A204.1 (cell line): ENCODE results near the gene LYPD3.

Experiments used
- FAIRE-seq: peaks from 2 replicates; lab custom pipeline; 2012; peaks lifted over from hg19 to GRCh38; lab: Jason Lieb, UNC

The LYPD3 gene

GRCh38 chr19:43485951-43486350 lies 20.5 kb upstream of the LYPD3 start:
- no peak for FAIRE-seq

DNA sequence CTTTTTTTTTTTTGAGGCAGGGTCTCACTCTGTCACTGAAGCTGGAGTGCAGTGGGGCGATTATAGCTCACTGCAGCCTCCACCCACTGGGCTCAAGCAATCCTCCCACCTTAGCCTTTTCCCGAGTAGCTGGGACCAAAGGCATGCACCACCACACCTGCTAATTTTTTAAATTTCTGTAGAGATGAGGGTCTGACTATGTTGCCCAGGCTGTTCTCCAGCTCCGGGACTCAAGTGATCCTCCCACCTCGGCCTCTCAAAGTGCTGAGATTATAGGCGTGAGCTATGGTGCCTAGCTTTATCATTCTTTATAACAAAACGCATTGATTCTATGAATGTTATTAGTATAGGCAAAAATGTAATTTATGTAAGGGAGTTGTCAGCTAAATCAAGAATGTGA lies 17.9 kb upstream of the LYPD3 start:
- FAIRE-seq: no peak

- no peak for FAIRE-seq
Measured at GRCh38 chr19:43482193-43482592, 16.8 kb upstream of the LYPD3 start.

DNA sequence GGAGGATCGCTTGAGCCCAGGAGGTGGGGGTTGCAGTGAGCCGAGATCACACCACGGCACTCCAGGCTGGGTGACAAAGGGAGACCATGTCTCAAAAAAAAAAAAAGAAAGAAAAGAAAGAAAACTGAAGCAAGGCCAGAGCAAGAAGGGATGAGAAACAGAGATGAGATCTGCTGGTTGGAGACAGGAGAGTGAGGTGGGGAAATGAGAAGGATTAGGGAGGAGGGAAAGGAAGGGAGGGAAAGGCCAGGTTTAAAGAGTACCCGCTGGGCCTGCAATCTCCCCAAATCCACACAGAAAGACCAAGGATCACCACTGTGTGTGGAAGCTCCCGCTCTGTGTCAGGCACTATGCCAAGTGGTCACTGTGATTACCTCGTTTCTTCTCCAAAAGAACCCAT lies 16.3 kb upstream of the LYPD3 start:
- no peak for FAIRE-seq

DNA sequence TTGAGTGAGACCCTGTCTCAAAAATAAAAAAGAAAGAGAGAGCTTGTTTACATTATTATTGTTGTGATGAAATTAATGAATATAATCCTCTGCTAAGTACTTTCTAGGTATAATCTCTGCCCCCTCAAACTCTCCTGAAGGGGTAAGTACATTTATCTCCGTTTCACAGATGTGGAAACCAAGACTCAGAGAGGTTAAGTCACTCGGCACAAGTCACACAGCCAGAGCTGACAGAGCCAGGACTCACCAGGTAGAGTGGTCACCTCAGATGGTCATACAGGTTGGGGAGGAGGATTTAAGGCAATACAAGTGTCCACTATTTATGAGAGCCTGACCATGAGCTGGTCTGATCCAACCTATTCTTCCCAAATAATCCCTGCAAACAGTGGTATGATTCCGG lies 15.2 kb upstream of the LYPD3 start:
- FAIRE-seq: no peak

- no peak for FAIRE-seq
Measured at GRCh38 chr19:43479961-43480561, 14.7 kb upstream of the LYPD3 start.

DNA sequence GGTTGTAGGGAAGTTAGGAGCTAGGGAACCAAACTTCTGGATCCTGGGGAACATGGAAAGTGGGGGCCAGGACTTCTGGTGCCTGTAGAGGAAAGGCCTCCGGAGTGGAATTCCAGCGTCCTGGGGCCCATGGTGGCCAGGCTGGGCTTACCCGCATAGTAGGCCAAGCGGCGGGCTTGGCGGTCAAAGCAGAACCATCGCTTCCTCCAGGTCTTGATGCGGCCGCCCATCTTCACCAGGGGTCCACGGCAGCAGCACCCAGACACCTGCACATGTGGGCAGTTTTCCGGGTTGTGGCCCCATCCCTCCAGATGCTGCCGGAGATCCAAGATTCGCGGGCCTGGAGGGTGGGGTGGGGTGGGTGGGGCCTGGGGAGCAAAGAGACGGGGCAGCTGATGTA lies 13.8 kb upstream of the LYPD3 start:
- FAIRE-seq: no peak

- FAIRE-seq: no peak
Measured at GRCh38 chr19:43478323-43478722, 12.9 kb upstream of the LYPD3 start.

DNA sequence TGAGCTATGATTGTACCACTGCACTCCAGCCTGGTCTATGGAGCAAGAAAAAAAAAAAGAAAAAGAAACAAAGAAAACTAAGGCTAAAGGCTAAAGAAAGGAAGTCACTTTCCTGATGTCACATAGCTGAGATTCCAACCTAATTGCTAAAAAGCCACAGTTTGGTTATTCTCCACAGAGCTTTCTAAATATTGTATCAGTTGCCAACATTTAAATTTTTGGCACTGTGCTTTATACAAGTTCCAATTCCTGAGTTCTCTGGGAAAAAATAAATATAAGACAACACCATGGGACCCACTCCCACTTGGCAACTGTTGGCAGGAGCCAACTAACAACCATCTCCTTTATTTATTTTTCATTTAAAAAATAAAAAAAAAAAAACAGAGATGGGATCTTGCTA lies 11.2 kb upstream of the LYPD3 start:
- no peak for FAIRE-seq

DNA sequence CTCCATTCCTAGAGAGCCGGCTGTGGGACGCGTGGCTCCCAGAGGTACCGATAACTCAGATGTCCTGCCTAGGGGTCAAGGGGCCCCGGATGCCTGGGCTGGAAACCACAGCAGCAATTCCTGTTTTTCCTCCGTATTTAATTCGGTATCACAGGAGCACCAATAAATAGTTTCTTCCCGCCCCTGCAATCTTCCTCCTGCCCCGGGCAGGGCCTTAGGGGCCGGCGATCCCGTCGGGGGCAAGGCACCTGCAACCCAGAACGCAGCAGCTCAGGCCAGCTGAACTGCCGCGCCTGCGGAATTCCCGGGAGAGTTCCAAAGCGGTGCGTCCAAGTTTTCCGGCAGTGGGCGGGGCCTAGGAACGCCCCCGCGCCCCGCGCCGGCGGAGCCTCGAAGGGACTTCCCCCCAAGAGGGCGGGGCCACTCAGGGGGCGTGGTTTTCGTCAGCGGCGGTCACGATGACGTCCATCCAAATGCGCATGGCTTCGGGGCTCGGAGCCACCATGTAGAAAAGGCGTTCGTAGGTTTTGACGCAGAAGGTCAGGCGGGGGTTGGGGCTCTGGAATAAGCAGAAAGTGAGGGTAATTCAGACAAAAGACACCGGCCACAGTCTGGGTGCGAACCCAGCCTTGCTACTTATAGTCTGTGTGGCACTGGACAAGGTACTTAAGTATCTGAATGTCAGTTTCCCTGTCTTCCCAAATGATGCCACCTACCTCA lies 9.7 kb upstream of the LYPD3 start:
- no peak for FAIRE-seq

GRCh38 chr19:43474487-43474886 lies 9.1 kb upstream of the LYPD3 start:
- FAIRE-seq: no peak

DNA sequence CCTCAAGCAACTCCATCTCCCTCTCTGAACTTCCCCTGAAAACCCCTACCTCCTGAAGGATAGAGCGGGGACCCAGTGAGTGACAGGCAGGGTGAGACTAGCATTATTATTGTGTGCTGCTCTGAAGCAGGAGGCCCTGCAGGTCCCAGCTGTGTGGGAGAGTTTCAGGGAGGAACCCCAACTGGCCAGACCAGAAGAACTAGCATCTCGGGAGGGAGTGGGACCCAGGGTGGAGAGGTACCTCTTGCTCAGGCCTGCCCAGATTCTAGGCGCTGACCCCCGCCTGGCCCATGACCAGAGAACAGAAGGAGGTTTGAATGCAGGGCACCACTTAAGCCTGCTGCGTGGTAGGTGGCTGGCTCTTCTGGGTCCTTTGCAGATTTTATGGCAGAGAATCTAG lies 5.7 kb upstream of the LYPD3 start:
- no peak for FAIRE-seq

DNA sequence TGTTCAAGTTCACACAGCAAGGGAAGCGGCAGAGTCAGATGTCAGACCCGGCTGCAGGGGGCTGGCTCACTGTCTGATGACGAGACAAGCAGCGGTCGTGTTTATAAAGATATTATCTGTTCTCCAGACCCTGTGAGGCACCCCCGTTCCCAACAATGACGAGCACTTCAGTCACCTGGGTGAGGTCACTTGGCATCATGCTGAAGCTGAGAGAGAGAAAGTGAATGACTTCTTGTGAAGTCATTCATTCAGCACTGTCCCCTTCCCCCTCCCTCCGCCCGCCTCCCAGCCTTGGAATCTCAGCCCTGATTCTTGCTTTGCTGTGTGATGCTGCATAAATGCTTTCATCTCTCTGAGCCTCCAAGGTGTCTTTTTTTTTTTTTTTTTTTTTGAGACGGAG lies 4.9 kb upstream of the LYPD3 start:
- FAIRE-seq: no peak

GRCh38 chr19:43469160-43469480 lies 3.7 kb upstream of the LYPD3 start:
- FAIRE-seq: no peak

DNA sequence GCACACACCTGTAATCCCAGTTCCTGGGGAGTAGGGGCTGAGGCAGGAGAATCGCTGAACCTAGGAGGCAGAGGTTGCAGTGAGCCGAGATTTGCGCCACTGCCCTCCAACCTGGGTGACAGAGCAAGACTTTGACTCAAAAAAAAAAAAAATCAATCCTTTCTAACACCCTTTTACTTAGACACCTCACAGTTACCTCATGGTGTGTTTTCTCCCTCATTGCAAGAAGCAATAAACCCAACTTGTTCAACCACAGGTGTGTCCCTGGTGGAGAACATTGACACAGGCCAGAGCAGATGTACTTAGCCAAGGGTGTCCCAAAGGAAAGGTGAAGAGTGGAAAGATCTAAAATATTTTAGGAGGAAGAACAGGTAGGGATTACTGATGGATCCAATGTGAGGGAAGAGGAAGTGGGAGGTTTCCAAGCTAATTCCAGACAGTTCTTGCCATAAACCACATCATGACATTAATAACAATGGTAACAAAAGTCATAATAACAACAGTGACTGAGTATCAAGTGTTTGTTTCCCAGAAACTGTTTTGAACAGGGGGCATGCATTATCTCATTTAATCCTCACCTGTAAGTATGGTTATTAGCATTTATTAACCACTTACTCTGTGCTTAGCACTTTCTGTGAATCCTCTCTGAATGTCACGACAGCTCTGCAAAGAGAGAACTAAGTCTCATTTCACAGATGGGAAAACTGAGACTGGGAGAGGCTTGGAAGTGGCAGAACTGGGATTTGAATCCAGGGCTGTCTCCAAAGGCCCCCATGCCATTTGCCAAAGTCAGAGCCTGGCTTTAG lies 3.1 kb upstream of the LYPD3 start:
- no peak for FAIRE-seq

GRCh38 chr19:43467730-43468129 lies 2.3 kb upstream of the LYPD3 start:
- FAIRE-seq: no peak

DNA sequence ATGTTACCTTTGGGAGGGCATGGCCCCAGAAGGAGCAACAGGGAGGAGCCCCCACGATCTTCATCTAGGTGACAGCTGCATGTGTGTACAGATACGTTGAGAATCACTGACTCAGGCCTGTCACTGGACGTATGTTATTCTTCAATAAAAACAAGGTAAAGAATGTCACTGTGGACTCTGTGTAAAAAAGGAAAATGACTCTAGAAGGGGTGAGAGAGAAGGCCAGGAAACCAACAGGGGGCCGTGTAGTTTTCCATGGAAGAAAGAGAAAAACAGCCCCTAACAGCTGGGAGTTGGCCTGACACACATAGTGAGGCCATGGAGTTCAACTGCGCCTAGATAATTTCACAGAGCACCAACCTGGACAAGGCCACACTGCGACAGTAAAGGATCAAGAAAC lies 1.9 kb upstream of the LYPD3 start:
- no peak for FAIRE-seq

DNA sequence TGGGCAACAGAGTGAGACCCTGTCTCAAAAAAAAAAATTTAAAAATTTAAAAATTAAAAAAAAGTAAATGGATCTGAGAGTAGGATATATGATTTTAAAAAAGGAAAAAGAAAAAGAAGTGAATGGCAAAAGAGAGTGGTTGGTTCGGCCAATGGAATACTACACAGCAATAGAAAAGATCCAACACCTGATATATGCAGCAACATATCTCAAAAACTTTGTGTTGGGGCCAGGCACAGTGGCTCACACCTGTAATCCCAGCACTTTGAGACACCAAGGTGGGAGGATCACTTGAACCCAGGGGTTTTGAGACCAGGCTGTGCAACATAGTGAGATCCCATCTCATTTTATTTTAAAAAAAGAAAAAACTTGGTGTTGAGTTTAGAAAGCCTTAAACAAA lies 1.4 kb upstream of the LYPD3 start:
- no peak for FAIRE-seq

GRCh38 chr19:43464134-43464775 lies 1.2 kb downstream of the LYPD3 start:
- no peak for FAIRE-seq

GRCh38 chr19:43463381-43464133 lies 1.9 kb downstream of the LYPD3 start:
- FAIRE-seq: no peak

DNA sequence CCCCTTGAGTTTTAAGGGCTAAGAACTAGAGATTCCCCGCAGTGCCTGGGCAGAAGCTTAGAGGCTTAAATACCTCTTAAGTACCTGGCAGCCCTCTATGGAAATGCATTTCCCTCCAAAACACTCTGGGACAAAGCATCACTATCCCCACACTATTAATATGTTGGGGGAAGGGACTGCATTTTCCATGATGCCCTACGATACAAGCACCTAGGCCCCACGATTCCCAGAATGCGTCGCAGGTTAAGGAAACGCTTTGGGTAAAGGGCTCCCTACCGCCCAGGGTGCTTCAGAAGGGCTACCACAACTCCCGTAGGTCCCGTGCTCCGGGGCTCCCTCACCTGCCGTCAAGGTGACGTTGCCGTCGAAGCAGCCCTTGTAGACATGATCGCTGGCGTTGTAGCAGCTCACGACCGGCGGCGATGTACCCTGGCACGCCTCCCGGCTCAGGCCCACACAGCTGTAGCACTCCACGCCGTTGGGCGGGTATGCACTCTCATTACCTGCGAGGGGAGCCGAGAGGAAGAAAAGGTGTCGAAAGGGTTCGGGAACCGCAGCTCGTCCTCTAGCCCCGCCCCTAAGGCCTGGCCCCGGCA lies 2.5 kb downstream of the LYPD3 start:
- no peak for FAIRE-seq

- FAIRE-seq: no peak
Measured at GRCh38 chr19:43462383-43462782, 3.0 kb downstream of the LYPD3 start.
